A172 (cell line): Measurements from ENCODE around the gene BARX2. TPM values are rescaled to one million over a fixed set of nuclear protein-coding genes. Genes with fewer than 3 reads are reported as not detected.

Experiments
- DNase-seq: peaks from one replicate; pipeline ENCODE4 v3.0.0-alpha.2; 2015; ENCODE audit warnings: low spot score
- total RNA-seq: library from RNA; depleted of rRNA; stranded (reverse); fragments of >200 nt; shearing (Covaris generic); gene quantifications from 2 replicates; pipeline ENCODE4 v1.2.3, GENCODE V29; 2014

The BARX2 gene
- total RNA-seq, 1 experiment from 2014 or later, result not detected

DNA sequence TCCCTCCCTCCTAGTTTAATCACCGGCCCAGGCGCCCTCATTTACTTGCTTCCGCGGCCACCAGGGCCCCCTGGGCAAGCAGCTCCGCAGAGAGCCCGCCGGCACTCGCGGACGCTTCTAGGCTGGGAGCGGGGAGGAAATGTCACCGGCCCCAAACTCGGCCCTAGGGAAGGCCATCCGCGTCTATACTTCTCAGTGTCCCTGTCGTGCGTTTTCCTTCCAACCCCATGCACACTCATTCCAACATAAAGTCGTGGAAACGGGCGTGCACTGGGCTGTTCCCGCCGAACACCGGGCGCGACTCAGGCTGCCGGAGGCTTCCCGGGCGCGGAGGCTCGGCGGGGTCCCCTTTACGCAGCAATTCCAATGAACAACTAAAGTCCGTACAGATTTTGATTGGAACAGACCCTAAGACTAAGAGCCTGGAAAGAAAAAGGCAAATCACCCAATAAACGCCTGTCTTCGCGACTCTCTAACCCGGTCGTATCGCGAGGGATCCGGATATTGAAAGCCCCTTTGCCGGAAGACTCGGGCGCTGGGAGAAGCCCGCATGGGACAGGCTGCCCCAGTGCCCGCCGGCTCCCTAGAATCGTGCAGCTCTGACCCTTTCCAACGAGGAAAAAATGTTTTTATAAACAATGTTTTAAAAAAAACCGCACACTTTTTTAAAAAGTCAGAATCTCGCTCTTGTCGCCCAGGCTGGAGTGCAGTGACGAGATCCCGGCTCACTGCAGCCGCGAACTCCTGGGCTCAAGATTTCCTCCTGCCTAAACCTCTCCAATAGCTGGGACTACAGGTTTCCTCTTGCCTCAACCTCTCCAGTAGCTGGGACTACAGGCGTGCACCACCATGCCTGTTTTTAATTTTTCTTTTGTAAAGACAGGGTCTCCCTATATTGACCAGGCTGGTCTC, 1.3 kb upstream of the BARX2 start:
- DNase-seq, result no peak

GRCh38 chr11:129374993-129375750, 476 bp upstream of the BARX2 start:
- DNase-seq, result no peak

DNA sequence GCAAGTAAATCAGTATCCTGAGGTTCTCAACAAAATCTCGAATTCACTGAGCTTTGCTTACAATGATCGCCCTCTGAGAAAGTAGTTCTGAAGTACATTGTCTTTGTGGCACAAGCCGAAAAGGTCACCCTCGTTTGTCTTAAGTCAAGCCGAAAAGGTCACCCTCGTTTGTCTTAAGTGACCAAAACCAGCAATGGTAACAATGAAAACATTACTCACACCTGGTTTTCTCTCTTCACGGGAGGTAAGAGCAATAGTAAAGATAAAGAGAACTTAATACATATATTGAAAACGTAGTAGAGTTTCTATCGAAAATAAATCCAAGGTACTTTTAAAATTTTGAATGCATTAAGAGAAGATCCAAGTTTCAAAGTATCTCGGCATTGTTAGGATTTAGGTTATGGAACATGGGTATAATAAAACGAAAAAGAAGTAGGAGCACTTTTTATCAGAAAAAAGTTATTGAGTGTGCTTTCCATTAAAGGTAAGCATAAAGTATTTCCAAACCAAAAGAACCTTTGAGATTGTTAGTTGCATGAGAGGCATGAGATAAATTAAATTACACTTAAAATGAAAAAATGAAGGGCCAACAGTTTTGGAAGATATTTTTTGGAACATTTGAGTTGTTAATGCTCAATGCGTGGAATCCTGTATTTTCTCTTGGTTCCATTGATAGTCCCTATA, 1.2 kb downstream of the BARX2 start:
- DNase-seq, result no peak

DNA sequence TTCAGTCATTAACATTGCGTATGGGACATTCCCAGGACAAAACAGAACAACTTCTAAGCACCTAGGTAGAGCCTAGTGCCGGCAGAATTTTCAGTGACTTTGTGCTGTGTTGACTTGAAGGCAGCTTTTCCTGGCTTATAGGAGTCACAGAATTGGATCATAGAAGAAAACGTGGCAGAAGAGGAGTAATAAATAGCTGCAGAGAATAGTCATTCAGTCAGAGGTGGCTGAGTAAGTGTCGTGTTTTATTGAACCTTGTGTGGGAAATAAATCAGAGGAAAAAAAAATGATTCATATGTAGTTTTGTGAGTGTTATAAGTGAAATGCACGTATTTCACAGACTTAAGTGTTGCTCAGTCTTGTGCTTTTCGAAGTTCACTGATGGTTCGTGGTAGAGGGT, 2.1 kb downstream of the BARX2 start:
- DNase-seq, result no peak

DNA sequence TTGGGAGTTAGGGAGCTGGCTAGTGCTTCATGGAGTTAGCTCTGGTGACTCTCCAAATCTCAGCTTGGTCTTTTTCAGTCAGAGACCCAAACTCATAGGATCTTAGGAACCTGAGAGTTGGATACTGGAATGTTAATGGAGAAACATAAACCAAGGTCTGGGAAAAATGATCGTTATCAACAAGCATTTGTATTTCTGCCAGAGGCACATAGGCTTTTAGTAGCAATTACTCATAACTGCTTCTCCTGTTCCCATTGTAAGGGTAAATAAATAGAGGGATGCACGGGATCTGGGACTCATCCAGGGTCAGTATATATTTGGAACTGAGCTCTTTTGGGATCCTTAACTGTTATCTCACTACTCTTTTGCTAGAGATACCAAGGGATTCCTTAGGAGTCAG, 4.8 kb downstream of the BARX2 start:
- no peak for DNase-seq

GRCh38 chr11:129382583-129382982, 6.9 kb downstream of the BARX2 start:
- DNase-seq, result no peak

- no peak for DNase-seq
Measured at GRCh38 chr11:129383060-129383459, 7.4 kb downstream of the BARX2 start.

DNA sequence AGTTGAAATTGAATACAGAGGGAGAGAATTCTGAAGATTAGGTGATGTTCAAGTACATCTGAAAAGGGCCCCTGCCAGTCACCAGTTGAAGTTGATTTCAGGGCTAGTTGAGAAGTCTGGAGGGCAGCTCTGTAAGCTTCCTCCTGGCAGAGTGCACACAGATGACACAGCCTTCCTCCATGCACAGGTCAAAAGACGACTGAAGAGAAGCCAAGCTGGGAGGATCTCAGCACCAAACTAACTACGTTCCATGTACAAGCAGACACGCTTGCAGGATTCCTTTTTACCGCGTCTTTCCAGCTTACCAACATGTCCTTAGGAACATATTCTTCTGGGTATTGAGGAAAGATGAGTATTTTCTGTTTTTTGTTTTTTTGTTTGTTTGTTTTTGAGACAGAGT, 7.9 kb downstream of the BARX2 start:
- DNase-seq, result no peak

DNA sequence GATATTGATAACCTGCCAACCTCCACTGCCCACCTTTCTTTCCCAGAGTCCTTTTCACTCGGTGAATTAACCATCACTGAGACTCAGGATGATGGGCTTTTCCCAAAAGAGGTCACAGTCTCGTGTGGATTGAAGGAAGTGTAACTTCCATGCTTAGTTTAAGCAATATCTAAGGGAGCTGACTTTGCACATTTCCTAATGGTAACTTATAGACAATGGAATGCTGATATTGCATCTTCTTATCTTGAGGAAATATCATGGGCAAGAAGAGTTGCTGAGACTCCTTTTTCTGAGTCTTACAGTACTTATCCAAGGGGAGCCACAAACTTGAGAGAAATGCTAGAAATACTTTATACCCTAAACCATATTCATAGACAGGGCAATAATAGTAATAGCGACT, 8.8 kb downstream of the BARX2 start:
- no peak for DNase-seq

DNA sequence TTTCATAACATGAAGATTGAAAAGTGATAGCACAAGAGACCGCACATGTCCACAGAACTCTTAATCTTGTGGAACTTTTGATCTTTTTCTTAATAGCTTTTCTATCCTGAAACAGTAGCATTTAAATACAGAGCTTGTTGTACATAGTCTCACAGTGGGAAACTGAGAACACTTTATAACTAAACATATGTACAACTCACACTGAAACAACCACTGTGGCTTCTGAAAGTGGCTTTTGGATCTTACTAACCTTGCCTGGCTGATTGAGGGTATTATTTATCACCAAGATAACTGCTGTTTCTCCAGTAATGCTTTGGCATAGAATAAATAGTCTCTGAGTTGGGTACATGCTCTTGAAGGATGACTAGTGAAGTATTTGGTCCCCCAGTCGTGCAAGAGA, 10.2 kb downstream of the BARX2 start:
- DNase-seq, result no peak

DNA sequence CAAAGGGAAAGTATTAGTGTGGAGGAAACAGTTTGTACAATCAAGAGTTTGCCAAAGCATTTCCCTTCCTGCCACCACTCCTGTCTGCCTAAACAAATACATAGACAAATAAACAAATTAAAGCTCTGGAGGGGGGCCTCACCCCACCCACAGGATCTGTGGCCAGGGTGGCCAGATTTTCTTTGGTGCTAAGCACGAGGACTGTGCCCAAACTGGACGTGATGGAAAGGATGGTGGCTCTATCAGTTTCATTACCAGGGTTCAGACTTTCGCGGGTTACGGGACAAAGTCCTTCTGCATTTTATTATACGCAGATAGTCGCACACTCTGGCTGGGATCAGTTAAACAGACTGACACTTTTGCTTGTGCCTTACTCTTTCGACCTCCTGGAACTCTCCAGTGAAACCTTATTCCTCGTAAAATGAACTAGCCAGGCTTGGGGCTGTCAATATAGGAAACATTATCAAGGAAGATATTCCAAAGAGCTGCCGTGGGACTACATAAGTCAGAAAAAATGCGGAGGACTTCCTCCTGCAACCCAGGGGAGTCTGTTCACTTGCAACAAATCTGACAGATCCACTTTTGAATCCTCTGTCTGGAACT, 11.2 kb downstream of the BARX2 start:
- no peak for DNase-seq

- no peak for DNase-seq
Measured at GRCh38 chr11:129387434-129387833, 11.8 kb downstream of the BARX2 start.

- DNase-seq, result no peak
Measured at GRCh38 chr11:129388824-129389223, 13.2 kb downstream of the BARX2 start.

GRCh38 chr11:129390303-129390821, 14.7 kb downstream of the BARX2 start:
- no peak for DNase-seq

GRCh38 chr11:129391360-129391759, 15.7 kb downstream of the BARX2 start:
- no peak for DNase-seq

- no peak for DNase-seq
Measured at GRCh38 chr11:129391821-129392220, 16.2 kb downstream of the BARX2 start.

DNA sequence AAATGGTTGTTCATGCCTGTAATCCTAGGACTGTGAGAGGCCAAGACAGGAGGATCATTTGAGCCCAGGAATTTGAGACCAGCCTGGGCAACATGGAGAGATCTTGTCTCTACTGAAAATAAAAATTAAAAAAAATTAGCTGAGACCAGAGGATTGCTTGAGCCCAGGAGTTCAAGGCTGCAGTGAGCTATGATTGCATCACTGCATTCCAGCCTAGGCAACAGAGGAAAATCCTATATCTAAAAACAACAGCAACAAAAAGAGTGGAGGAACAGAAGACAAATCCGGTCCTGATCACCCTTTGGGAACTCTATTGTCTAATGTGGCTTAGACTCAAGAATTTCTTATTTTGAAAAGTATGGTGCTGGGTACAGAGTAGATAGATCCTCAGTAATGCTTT, 17.3 kb downstream of the BARX2 start:
- no peak for DNase-seq

DNA sequence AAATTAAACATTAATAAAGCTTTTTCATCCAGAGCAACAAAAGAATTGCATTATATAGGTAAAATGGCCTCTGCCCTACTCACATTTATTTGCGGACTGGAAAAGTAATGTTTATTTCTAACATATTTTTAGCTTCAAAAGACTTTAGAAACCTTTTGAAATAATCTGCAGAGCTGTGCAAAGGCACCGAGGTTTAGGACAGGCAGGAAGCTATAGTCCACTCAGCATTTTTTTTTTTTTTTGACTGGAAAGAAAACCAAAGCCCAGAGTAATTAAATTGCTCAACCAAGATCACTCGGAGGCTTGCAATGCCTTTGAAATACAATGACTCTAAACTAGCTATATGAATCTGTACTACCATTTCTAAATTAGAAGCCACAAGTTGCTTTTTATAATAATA, 19.1 kb downstream of the BARX2 start:
- DNase-seq, result no peak

DNA sequence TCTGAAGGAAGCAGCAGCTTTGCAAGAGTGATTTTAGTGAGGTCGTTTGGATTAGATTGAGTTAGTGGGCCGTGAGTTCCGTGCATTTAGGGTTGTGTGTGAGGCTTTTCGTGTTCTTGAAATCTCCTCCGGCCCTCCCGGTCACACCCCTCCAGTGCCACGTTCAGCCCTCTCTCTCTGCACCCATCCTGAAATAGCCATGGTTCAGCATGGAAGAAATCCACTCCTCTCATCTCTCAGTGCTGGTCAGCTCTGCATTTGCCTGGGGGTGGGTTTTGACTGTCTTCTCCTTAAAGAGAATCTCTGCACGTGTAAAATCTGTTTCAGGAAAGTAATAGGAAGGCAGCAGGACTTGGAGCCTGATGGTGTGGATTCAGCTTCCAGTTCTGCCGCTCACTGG, 19.8 kb downstream of the BARX2 start:
- no peak for DNase-seq

- DNase-seq, result no peak
Measured at GRCh38 chr11:129395883-129396282, 20.2 kb downstream of the BARX2 start.

GRCh38 chr11:129396454-129396853, 20.8 kb downstream of the BARX2 start:
- DNase-seq, result no peak
